Limb (tissue), 2 donors: ENCODE data around the gene CCL21.

Experiments
- DNase-seq, 2 donors: peaks; one replicate each; pipeline ENCODE4 v3.0.0-alpha.2; 2016; ENCODE audit errors: extremely low spot score in 2 of 2

The CCL21 gene

GRCh38 chr9:34709196-34709978 is 549 bp downstream of the CCL21 start:
- DNase-seq = no peak

- DNase-seq = no peak
These were observed 2.8 kb downstream of the CCL21 start for GRCh38 chr9:34707130-34707529.

GRCh38 chr9:34701769-34702736 is 7.9 kb downstream of the CCL21 start:
- DNase-seq = peak; percentile 81 to 90

GRCh38 chr9:34701023-34701768 is 8.7 kb downstream of the CCL21 start:
- DNase-seq = peak; percentile 64 to 88

- no peak for DNase-seq
These were observed 15.1 kb downstream of the CCL21 start for GRCh38 chr9:34694811-34695210.

- no peak for DNase-seq
These were observed 16.4 kb downstream of the CCL21 start for GRCh38 chr9:34693560-34693959.

- no peak for DNase-seq
These were observed 18.0 kb downstream of the CCL21 start for GRCh38 chr9:34691936-34692315.

- DNase-seq = no peak
These were observed 18.7 kb downstream of the CCL21 start, which contains the start of gene CCL19 for GRCh38 chr9:34690983-34691935. CCL19 (minus strand) TSS chr9:34691276; CDS start chr9:34691139, 137 bp downstream.

GRCh38 chr9:34689512-34689911 is 20.4 kb downstream of the CCL21 start:
- no peak for DNase-seq

- DNase-seq = no peak
These were observed 20.8 kb downstream of the CCL21 start for GRCh38 chr9:34689116-34689470.

- DNase-seq = no peak
These were observed 21.4 kb downstream of the CCL21 start for GRCh38 chr9:34688329-34689115.

GRCh38 chr9:34687276-34688030 is 22.5 kb downstream of the CCL21 start:
- no peak for DNase-seq

- DNase-seq = no peak
These were observed 23.2 kb downstream of the CCL21 start for GRCh38 chr9:34686732-34687131.

- DNase-seq = no peak
These were observed 23.7 kb downstream of the CCL21 start for GRCh38 chr9:34686231-34686630.

GRCh38 chr9:34685591-34685990 is 24.3 kb downstream of the CCL21 start:
- no peak for DNase-seq

GRCh38 chr9:34684816-34685215 is 25.1 kb downstream of the CCL21 start:
- no peak for DNase-seq

GRCh38 chr9:34684145-34684544 is 25.8 kb downstream of the CCL21 start:
- DNase-seq = no peak

GRCh38 chr9:34675869-34676268 is 34.1 kb downstream of the CCL21 start:
- no peak for DNase-seq
